K562 (cell line): Measurements from ENCODE around the gene WDR91. TPM values are rescaled to one million over a fixed set of nuclear protein-coding genes. Genes with fewer than 3 reads are reported as not detected.

Experiments
- ARNT ChIP-seq, 2 experiments: fragments of 450-650 bp; IDR thresholded peaks; 2 replicates each; pipeline ENCODE4 v1.6.1; 2016; ENCODE audit warnings: mild to moderate bottlenecking in 1 of 2
- CBX5 ChIP-seq: IDR thresholded peaks from 2 replicates; pipeline ENCODE4 v1.6.1; 2014; ENCODE audit warnings: low read depth, borderline replicate concordance
- CC2D1A ChIP-seq: fragments of 450-650 bp; IDR thresholded peaks from 2 replicates; pipeline ENCODE4 v1.6.1; 2017; ENCODE audit warnings: mild to moderate bottlenecking
- CHCHD3 ChIP-seq: fragments of 250-450 bp; sonication (Bioruptor Pico); IDR thresholded peaks from 2 replicates; pipeline ENCODE4 v2.1.2; 2022; ENCODE audit warnings: mild to moderate bottlenecking
- CHD1 ChIP-seq: fragments of 200-600 bp; sonication (generic); IDR thresholded peaks from one replicate; pipeline ENCODE4 v1.6.1; 2012; ENCODE audit warnings: mild to moderate bottlenecking, moderate library complexity, low read length, inconsistent platforms
- DEAF1 ChIP-seq: fragments of 450-650 bp; formaldehyde crosslinking; IDR thresholded peaks from 2 replicates; pipeline ENCODE4 v1.4.0; 2020; ENCODE audit warnings: mild to moderate bottlenecking, moderate library complexity
- HMG20B ChIP-seq: fragments of 250-450 bp; sonication (Bioruptor Pico); IDR thresholded peaks from 2 replicates; pipeline ENCODE4 v1.5.0; 2021; ENCODE audit warnings: mild to moderate bottlenecking
- HSF4 ChIP-seq: fragments of 250-450 bp; sonication (Bioruptor Pico); IDR thresholded peaks from 2 replicates; pipeline ENCODE4 v2.1.2; 2022; ENCODE audit warnings: mild to moderate bottlenecking, moderate library complexity, borderline replicate concordance
- IFI16 ChIP-seq: fragments of 250-450 bp; sonication (Bioruptor Pico); IDR thresholded peaks from 2 replicates; pipeline ENCODE4 v2.1.2; 2022; ENCODE audit warnings: mild to moderate bottlenecking, inconsistent platforms
- KLF10 ChIP-seq: fragments of 250-450 bp; sonication (Bioruptor Pico); IDR thresholded peaks from 2 replicates; pipeline ENCODE4 v1.6.1; 2021; ENCODE audit warnings: matching md5 sums
- LEF1 ChIP-seq: fragments of 450-650 bp; IDR thresholded peaks from 2 replicates; pipeline ENCODE4 v1.6.1; 2016; ENCODE audit warnings: mild to moderate bottlenecking
- MXI1 ChIP-seq: IDR thresholded peaks from 2 replicates; pipeline ENCODE4 v1.6.1; 2011; ENCODE audit warnings: low read depth, mild to moderate bottlenecking, improper control_type of control experiment, low read length
- NBN ChIP-seq: fragments of 450-650 bp; IDR thresholded peaks from 2 replicates; pipeline ENCODE4 v1.6.1; 2016; ENCODE audit warnings: low read depth, mild to moderate bottlenecking
- NFATC3 ChIP-seq: fragments of 450-650 bp; IDR thresholded peaks from 2 replicates; pipeline ENCODE4 v1.6.1; 2017; ENCODE audit warnings: mild to moderate bottlenecking
- TAF7 ChIP-seq: fragments of 450-650 bp; IDR thresholded peaks from 2 replicates; pipeline ENCODE4 v1.6.1; 2016; ENCODE audit warnings: missing genetic modification characterization, missing compliant biosample characterization
- TCF7 ChIP-seq: sonication (generic); IDR thresholded peaks from 2 replicates; pipeline ENCODE4 v1.6.1; 2016; ENCODE audit warnings: antibody characterized with exemption, borderline replicate concordance
- TFAM ChIP-seq: fragments of 250-450 bp; sonication (Bioruptor Pico); conservative IDR thresholded peaks from 2 replicates; pipeline ENCODE4 v1.5.0; 2021; ENCODE audit warnings: mild to moderate bottlenecking, moderate library complexity
- ZBTB11 ChIP-seq, 3 experiments: fragments of 200-800 bp in 1 of 3; fragments of 250-450 bp in 1 of 3; fragments of 450-650 bp in 1 of 3; sonication (Bioruptor Pico) in 1 of 3; sonication (Bioruptor generic) in 1 of 3; formaldehyde crosslinking in 1 of 3; IDR thresholded peaks; 2 replicates each; pipeline versions ENCODE4 v1.6.1 to v1.8.0; 2016 to 2022; ENCODE audit warnings: mild to moderate bottlenecking in 2 of 3, missing genetic modification characterization in 2 of 3, missing compliant biosample characterization in 1 of 3, moderate library complexity in 1 of 3
- ZNF280B ChIP-seq: fragments of 250-450 bp; sonication (Bioruptor Pico); IDR thresholded peaks from 2 replicates; pipeline ENCODE4 v1.5.1; 2021; ENCODE audit warnings: mild to moderate bottlenecking
- ZNF398 ChIP-seq: fragments of 250-450 bp; sonication (Bioruptor Pico); IDR thresholded peaks from 2 replicates; pipeline ENCODE4 v1.8.0; 2021; ENCODE audit warnings: moderate library complexity, mild to moderate bottlenecking, inconsistent platforms
- ZNF655 ChIP-seq: fragments of 250-450 bp; sonication (Bioruptor Pico); IDR thresholded peaks from 2 replicates; pipeline ENCODE4 v1.5.0; 2021
- polyA plus RNA-seq, 8 experiments: library from polyadenylated mRNA; depleted of rRNA in 4 of 8; stranded (reverse) in 5 of 8; unstranded in 3 of 8; fragments of >200 nt; fragmentation: Nextera tagmentation in 2 of 8; fragmentation: Illumina TruSeq in 1 of 8; extraction: Ambion mirVana in 2 of 8; extraction: Trizol in 1 of 8; gene quantifications; 2 replicates each; pipeline versions ENCODE4 v1.2.1 to v1.2.3, GENCODE V29; 2011 to 2014; ENCODE audit warnings: inconsistent platforms in 1 of 8, missing spikeins in 1 of 8
- total RNA-seq, 7 experiments: library from RNA; depleted of rRNA in 6 of 7; stranded (reverse); fragments of >200 nt in 6 of 7; fragmentation: Illumina TruSeq in 2 of 7; extraction: Trizol in 2 of 7; gene quantifications; 2 replicates each; pipeline versions ENCODE4 v1.2.1 to v1.2.3, GENCODE V29; 2011 to 2021; ENCODE audit warnings: low replicate concordance in 1 of 7

Gene WDR91
- total and polyA plus RNA-seq, 9 of the 15 experiments (the other 6 are each of a cell fraction or from before 2014, with no cell fraction given) = 1.9 to 18.2 (median 9.8) TPM

- no peak for TF ChIP-seq ZNF398 (CRISPR knock-in tag)
- no peak for TF ChIP-seq DEAF1 (CRISPR knock-in tag)
- TF ChIP-seq TCF7 = no peak
- no peak for TF ChIP-seq ZNF655 (CRISPR knock-in tag)
- TF ChIP-seq KLF10 (CRISPR knock-in tag) = no peak
- TF ChIP-seq IFI16 (CRISPR knock-in tag) = no peak
- TF ChIP-seq HMG20B (CRISPR knock-in tag) = no peak
- TF ChIP-seq NBN = 0 out of 2 replicates have a peak, but pooled peaks have one; percentile 50
- TF ChIP-seq MXI1 = no peak
- TF ChIP-seq CBX5 = peak; percentile 81; the same call in 1 of the 2 replicates
- TF ChIP-seq TAF7 (tag) = no peak
- no peak for TF ChIP-seq CHCHD3 (CRISPR knock-in tag)
- TF ChIP-seq CHD1 = no peak
- no peak for TF ChIP-seq TFAM
- TF ChIP-seq CC2D1A = 0 out of 2 replicates have a peak, but pooled peaks have one; percentile 21
- TF ChIP-seq ZNF280B (CRISPR knock-in tag) = peak; percentile 89
- TF ChIP-seq LEF1 = peak; percentile 43; the same call in 1 of the 2 replicates
- TF ChIP-seq ARNT (IDR thresholded peaks at IDR 0.05) = 0 out of 4 replicates have a peak, but pooled peaks of 1 of the 2 experiments have one; percentile 30
- TF ChIP-seq NFATC3 = no peak
- no peak for TF ChIP-seq ZBTB11 (CRISPR knock-in tag; IDR thresholded peaks at IDR 0.05)
- no peak for TF ChIP-seq HSF4 (CRISPR knock-in tag)
Observed at GRCh38 chr7:135156290-135156689, 55.0 kb downstream of the WDR91 start (continued).
